Common myeloid progenitor, CD34-positive (primary cell): Measurements from ENCODE around the gene CHGA.
A peak's percentile ranks its signal among the peaks of the same experiment; 100 is the strongest.

ENCODE experiments used
- CTCF ChIA-PET: fragments of 350-600 bp; sonication (Branson Sonifier 250); formaldehyde crosslinking; loops from one replicate; lab custom pipeline; 2021; ENCODE audit warnings: antibody characterized with exemption; lab: Charles Lee
- POLR2A ChIA-PET: fragments of 350-600 bp; sonication (Branson Sonifier 250); formaldehyde crosslinking; loops from one replicate; lab custom pipeline; 2021; ENCODE audit warnings: antibody characterized with exemption; lab: Charles Lee
- DNase-seq, 3 donors: peaks; one replicate each; pipeline versions ENCODE4 v3.0.0 to v3.0.0-alpha.2; 2013
- H3K27ac ChIP-seq, 2 experiments: 1 replicate in 1 of 2; 2 replicates in 1 of 2; pipeline ENCODE4 v1.7.0; 2013; ENCODE audit warnings: inconsistent platforms in 2 of 2, low read length in 2 of 2, mild to moderate bottlenecking in 2 of 2, low read depth in 1 of 2, moderate library complexity in 1 of 2; ENCODE audit not compliant: severe bottlenecking in 2 of 2, insufficient read depth in 1 of 2, poor library complexity in 1 of 2
- H3K27me3 ChIP-seq, 5 experiments: replicated peaks in 2 of 5; 1 replicate in 3 of 5; 2 replicates in 2 of 5; pipeline versions ENCODE4 v1.6.1 to v1.7.0; 2013; ENCODE audit warnings: low read length in 4 of 5, mild to moderate bottlenecking in 2 of 5, moderate library complexity in 2 of 5, inconsistent platforms in 1 of 5; ENCODE audit not compliant: insufficient read depth in 5 of 5, control insufficient read depth in 4 of 5
- H3K36me3 ChIP-seq, 4 experiments: 1 replicate in 2 of 4; 2 replicates in 2 of 4; pipeline versions ENCODE4 v1.6.1 to v1.7.0; 2013; ENCODE audit warnings: low read length in 3 of 4, control low read depth in 1 of 4, mild to moderate bottlenecking in 1 of 4; ENCODE audit not compliant: control insufficient read depth in 4 of 4, insufficient read depth in 4 of 4
- H3K4me1 ChIP-seq, 4 experiments: 1 replicate in 3 of 4; 2 replicates in 1 of 4; pipeline versions ENCODE4 v1.6.1 to v1.7.1; 2013; ENCODE audit warnings: low read length in 3 of 4, mild to moderate bottlenecking in 3 of 4, control low read depth in 1 of 4, inconsistent platforms in 1 of 4, moderate library complexity in 1 of 4; ENCODE audit not compliant: control insufficient read depth in 4 of 4, insufficient read depth in 4 of 4; ENCODE audit errors: control extremely low read depth in 1 of 4
- H3K4me3 ChIP-seq, 7 experiments: 1 replicate in 4 of 7; 2 replicates in 3 of 7; pipeline versions ENCODE4 v1.5.1 to v1.7.0; 2013; ENCODE audit warnings: mild to moderate bottlenecking in 7 of 7, low read length in 6 of 7, moderate library complexity in 6 of 7, inconsistent platforms in 2 of 7, low read depth in 2 of 7, control low read depth in 1 of 7; ENCODE audit not compliant: insufficient read depth in 4 of 7, control insufficient read depth in 1 of 7; ENCODE audit errors: extremely low read depth in 1 of 7
- H3K9me3 ChIP-seq, 5 experiments: 1 replicate in 4 of 5; 2 replicates in 1 of 5; pipeline versions ENCODE4 v1.6.1 to v1.7.1; 2013; ENCODE audit warnings: low read length in 4 of 5, mild to moderate bottlenecking in 2 of 5, inconsistent platforms in 1 of 5, low read depth in 1 of 5, moderate library complexity in 1 of 5; ENCODE audit not compliant: control insufficient read depth in 4 of 5, insufficient read depth in 2 of 5; ENCODE audit errors: control extremely low read depth in 1 of 5
- WGBS: methylation state at CpG from one replicate; pipeline ENCODE4 v1.1.5; 2013; ENCODE audit not compliant: insufficient coverage; 5-methylcytosine and 5-hydroxymethylcytosine counted together

Gene CHGA

GRCh38 chr14:92968291-92969020 lies 45.5 kb downstream of the CHGA start:
- WGBS = 99% methylated on average over 13 of the region's 14 CpGs

GRCh38 chr14:92969430-92969829 lies 46.5 kb downstream of the CHGA start:
- Histone ChIP-seq H3K36me3 (peaks cover 0 to 8% (median 5%) of the 10 kb centered on the region in 4 experiments), H3K9me3 (peaks cover 0 to 5% (median 3%) of the 10 kb centered on the region in 5 experiments), H3K4me3 (no peak overlapping the region), H3K27ac (no peak overlapping the region), H3K27me3 (no peaks in the 10 kb centered on the region), H3K4me1 (no peaks in the 10 kb centered on the region)
- ChIA-PET CTCF (interaction anchor here (2.1 kb wide), 1 partner anchor 15 kb away, joined by 5 read pairs; no protein-coding TSS in a partner anchor), POLR2A (no interaction called here)
- 95% methylated on average over 8 of the region's 10 CpGs for WGBS
- no peak for DNase-seq

More at GRCh38 chr14:92968291-92969020, 45.5 kb downstream of the CHGA start:
- no peaks in the 10 kb centered on the region for H3K27me3 ChIP-seq
- H3K36me3 ChIP-seq = peaks cover 0 to 2% (median under 1%) of the 10 kb centered on the region in 4 experiments
- no peak overlapping the region for H3K4me3 ChIP-seq
- POLR2A ChIA-PET = no interaction called here
- DNase-seq = no peak
- H3K4me1 ChIP-seq = no peaks in the 10 kb centered on the region
- peaks cover 0 to 3% (median 2%) of the 10 kb centered on the region in 5 experiments for H3K9me3 ChIP-seq
- no peak overlapping the region for H3K27ac ChIP-seq
- CTCF ChIA-PET = interaction anchor here (1.4 kb wide), 1 partner anchor 164 kb away, joined by 3 read pairs; no protein-coding TSS in a partner anchor

GRCh38 chr14:92969871-92970270 lies 46.9 kb downstream of the CHGA start:
- DNase-seq = no peak
- Histone ChIP-seq H3K27me3 (no peaks in the 10 kb centered on the region), H3K36me3 (peaks cover 0 to 10% (median 8%) of the 10 kb centered on the region in 4 experiments), H3K4me1 (no peaks in the 10 kb centered on the region), H3K27ac (no peak overlapping the region), H3K4me3 (no peak overlapping the region), H3K9me3 (peaks cover 0 to 5% (median 4%) of the 10 kb centered on the region in 5 experiments)
- ChIA-PET CTCF (interaction anchor here (0.7 to 2.1 kb wide), 2 partner anchors 15 to 162 kb away, joined by 4 to 5 read pairs; no protein-coding TSS in a partner anchor), POLR2A (no interaction called here)
- WGBS = 93% methylated on average over 3 of the region's 12 CpGs

GRCh38 chr14:92970271-92970670 lies 47.3 kb downstream of the CHGA start:
- Histone ChIP-seq H3K9me3 (peaks cover 0 to 7% (median 5%) of the 10 kb centered on the region in 5 experiments), H3K27ac (no peak overlapping the region), H3K27me3 (no peaks in the 10 kb centered on the region), H3K4me1 (no peaks in the 10 kb centered on the region), H3K4me3 (no peak overlapping the region), H3K36me3 (peaks cover 0 to 14% (median 11%) of the 10 kb centered on the region in 4 experiments)
- ChIA-PET POLR2A (no interaction called here), CTCF (interaction anchor here (0.7 to 2.1 kb wide), 2 partner anchors 15 to 162 kb away, joined by 4 to 5 read pairs; no protein-coding TSS in a partner anchor)
- WGBS = 97% methylated on average over 10 of the region's 12 CpGs
- DNase-seq = no peak

GRCh38 chr14:92971601-92972180 lies 48.7 kb downstream of the CHGA start:
- Histone ChIP-seq H3K9me3 (peaks cover 0 to 19% (median 16%) of the 10 kb centered on the region in 5 experiments), H3K4me3 (no peak overlapping the region), H3K27me3 (no peaks in the 10 kb centered on the region), H3K36me3 (peaks cover 5 to 26% (median 23%) of the 10 kb centered on the region in 4 experiments), H3K4me1 (no peaks in the 10 kb centered on the region), H3K27ac (no peak overlapping the region)
- ChIA-PET POLR2A (no interaction called here), CTCF (no interaction called here)
- 94% methylated on average over 16 of the region's 16 CpGs for WGBS
- DNase-seq = no peak

GRCh38 chr14:92973261-92973797 lies 50.4 kb downstream of the CHGA start:
- H3K27ac ChIP-seq = no peak overlapping the region
- H3K9me3 ChIP-seq = peaks cover 0 to 32% (median 26%) of the 10 kb centered on the region in 5 experiments
- ChIA-PET CTCF (no interaction called here), POLR2A (no interaction called here)
- 97% methylated on average over 10 of the region's 12 CpGs for WGBS
- H3K4me1 ChIP-seq = no peaks in the 10 kb centered on the region
- peaks cover 5 to 38% (median 32%) of the 10 kb centered on the region in 4 experiments for H3K36me3 ChIP-seq
- no peak overlapping the region for H3K4me3 ChIP-seq
- DNase-seq = peak; percentile 8 to 35 (median 35)
- H3K27me3 ChIP-seq = no peaks in the 10 kb centered on the region
